Kidney (tissue), 14 donors: ENCODE data around the gene EPB41L5. TPM values are rescaled to one million over a fixed set of nuclear protein-coding genes. Genes with fewer than 3 reads are reported as not detected.
"Not testable (repeated sequence)": the region's sequence is repeated elsewhere in the genome, so short reads cannot be mapped to it uniquely, and the experiment has no call there.

Experiments used
- DNase-seq, 5 donors: peaks; one replicate each; pipeline ENCODE4 v3.0.0-alpha.2; 2013 to 2020
- FAIRE-seq: peaks from 2 replicates; lab custom pipeline; 2012; peaks lifted over from hg19 to GRCh38; lab: Jason Lieb, UNC
- H3K27ac ChIP-seq, 2 donors: one replicate each; pipeline ENCODE4 v1.7.0; 2013; ENCODE audit warnings: low read depth in 2 of 2, low read length in 2 of 2, inconsistent platforms in 1 of 2
- H3K27me3 ChIP-seq: one replicate; pipeline ENCODE4 v1.7.1; 2013; ENCODE audit warnings: low read length, inconsistent platforms; ENCODE audit not compliant: control insufficient read depth, insufficient read depth
- H3K36me3 ChIP-seq, 3 donors: one replicate each; pipeline versions ENCODE4 v1.7.0 to v1.7.1; 2013; ENCODE audit warnings: low read length in 3 of 3, control low read depth in 1 of 3, inconsistent platforms in 1 of 3; ENCODE audit not compliant: insufficient read depth in 3 of 3, control insufficient read depth in 2 of 3
- H3K4me1 ChIP-seq, 3 donors: one replicate each; pipeline versions ENCODE4 v1.7.0 to v1.7.1; 2013; ENCODE audit warnings: low read length in 3 of 3, inconsistent platforms in 1 of 3, low read depth in 1 of 3; ENCODE audit not compliant: control insufficient read depth in 2 of 3, insufficient read depth in 2 of 3
- H3K4me3 ChIP-seq, 3 donors: one replicate each; pipeline versions ENCODE4 v1.7.0 to v1.8.1; 2013; ENCODE audit warnings: low read length in 3 of 3, control low read depth in 1 of 3, inconsistent platforms in 1 of 3
- H3K9ac ChIP-seq, 3 donors: one replicate each; pipeline versions ENCODE4 v1.7.0 to v1.7.1; 2013; ENCODE audit warnings: low read length in 3 of 3, control low read depth in 1 of 3, inconsistent platforms in 1 of 3
- H3K9me3 ChIP-seq, 3 donors: one replicate each; pipeline versions ENCODE4 v1.7.0 to v1.7.1; 2013; ENCODE audit warnings: low read length in 3 of 3, control low read depth in 1 of 3, inconsistent platforms in 1 of 3; ENCODE audit not compliant: control insufficient read depth in 2 of 3, insufficient read depth in 1 of 3
- CTCF ChIP-seq: IDR thresholded peaks from 3 replicates; pipeline ENCODE4 v1.5.1; 2012; ENCODE audit warnings: mild to moderate bottlenecking, moderate library complexity, borderline replicate concordance; ENCODE audit not compliant: insufficient read depth; ENCODE audit errors: extremely low read depth
- intact Hi-C: fragments of 100-400 bp; cut with DNase I; formaldehyde crosslinking; loops from one replicate; pipeline ENCODE4 v1.11.1; 2022
- polyA plus RNA-seq: library from polyadenylated mRNA; stranded (reverse); fragments of 350-450 nt; fragmentation: Illumina TruSeq; extraction: RNeasy Lipid Tissue Mini Kit (QIAGEN cat#74804); gene quantifications from one replicate; pipeline ENCODE4 v1.2.3, GENCODE V29; 2014; ENCODE audit warnings: low read depth, low replicate concordance; ENCODE audit not compliant: insufficient read depth
- total RNA-seq: library from RNA; stranded (reverse); fragmentation: NEBNext Ultra II Directional; extraction: Animal tissue kit (Norgen Biotek cat#: 25700); gene quantifications from one replicate; pipeline ENCODE4 v1.2.1, GENCODE V29; 2021
- donor health status: control.
- donor health status: control.
- donor health status: control.
- donor health status: control.
- donor health status: control.
- donor health status: DM: yes; HTN: yes; CAD: no.
- donor health status: Normal renal cell carcinoma (clear cell type).

The EPB41L5 gene
- total and polyA plus RNA-seq, 2 donors from 2014 or later: 28.2 to 49.4 TPM

GRCh38 chr2:120111193-120111592 is 98.3 kb downstream of the EPB41L5 start:
- DNase-seq: no peak
- no peak for FAIRE-seq
- H3K4me1 ChIP-seq: no peaks in the 10 kb centered on the region
- H3K36me3 ChIP-seq: no peaks in the 10 kb centered on the region
- no peak overlapping the region for H3K27ac ChIP-seq
- no peak overlapping the region for H3K9ac ChIP-seq
- no peak overlapping the region for H3K4me3 ChIP-seq
- H3K27me3 ChIP-seq: no peaks in the 10 kb centered on the region
- intact Hi-C loops: no loop called here
- no peak for TF ChIP-seq CTCF
- H3K9me3 ChIP-seq: no peaks in the 10 kb centered on the region

DNA sequence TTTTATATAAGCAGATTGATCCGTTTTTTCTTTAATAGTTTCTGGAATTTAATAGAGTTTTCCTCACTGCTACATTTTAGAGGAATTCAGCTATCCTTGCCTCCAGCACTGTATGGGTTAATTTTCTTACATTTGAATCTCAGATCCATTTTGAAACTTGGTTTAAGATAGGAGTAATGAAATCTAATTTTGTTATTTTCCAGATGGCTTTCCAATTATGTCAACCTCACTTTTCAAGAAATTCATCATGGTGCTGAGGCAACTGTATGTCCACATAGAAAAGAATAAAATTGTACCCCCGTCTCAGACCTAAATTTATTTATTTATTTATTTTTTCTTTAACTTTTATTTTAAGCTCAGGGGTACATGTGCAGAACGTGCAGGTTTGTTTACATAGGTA is 105.1 kb downstream of the EPB41L5 start:
- intact Hi-C loops: no loop called here
- Histone ChIP-seq H3K27me3 (no peaks in the 10 kb centered on the region), H3K9ac (no peak overlapping the region), H3K4me1 (no peaks in the 10 kb centered on the region), H3K36me3 (peaks cover 0 to 3% (median 3%) of the 10 kb centered on the region in 3 donors), H3K9me3 (no peaks in the 10 kb centered on the region), H3K27ac (no peak overlapping the region), H3K4me3 (no peak overlapping the region)
- FAIRE-seq: no peak
- no peak for TF ChIP-seq CTCF
- no peak for DNase-seq

GRCh38 chr2:120118471-120118870 is 105.6 kb downstream of the EPB41L5 start:
- H3K36me3 ChIP-seq: peaks cover 0 to 3% (median 3%) of the 10 kb centered on the region in 3 donors
- no peaks in the 10 kb centered on the region for H3K4me1 ChIP-seq
- intact Hi-C loops: no loop called here
- no peaks in the 10 kb centered on the region for H3K27me3 ChIP-seq
- H3K4me3 ChIP-seq: no peak overlapping the region
- no peak for FAIRE-seq
- no peak for TF ChIP-seq CTCF
- no peaks in the 10 kb centered on the region for H3K9me3 ChIP-seq
- H3K27ac ChIP-seq: no peak overlapping the region
- DNase-seq: no peak
- no peak overlapping the region for H3K9ac ChIP-seq

GRCh38 chr2:120121337-120121736 is 108.5 kb downstream of the EPB41L5 start:
- H3K27me3 ChIP-seq, H3K4me1 ChIP-seq, H3K9me3 ChIP-seq, DNase-seq, FAIRE-seq, H3K27ac ChIP-seq, H3K9ac ChIP-seq, H3K36me3 ChIP-seq, intact Hi-C loops, H3K4me3 ChIP-seq: not testable (repeated sequence)
